Upper lobe of left lung (tissue), 4 donors: ENCODE results near the gene FETUB.

Source experiments
- CTCF ChIP-seq, 6 experiments: fragments of 450-650 bp in 4 of 6; fragments of 200-600 bp in 2 of 6; sonication (generic) in 2 of 6; IDR thresholded peaks; one replicate each; pipeline ENCODE4 v1.5.1; 2016 to 2019; ENCODE audit warnings: antibody characterized with exemption in 6 of 6
- EP300 ChIP-seq, 4 donors: sonication (generic); formaldehyde crosslinking; IDR thresholded peaks; one replicate each; pipeline ENCODE4 v1.5.1; 2017; ENCODE audit warnings: antibody characterized with exemption in 4 of 4, control low read depth in 2 of 4
- POLR2A ChIP-seq, 4 donors: fragments of 450-650 bp; IDR thresholded peaks; one replicate each; pipeline ENCODE4 v1.5.1; 2016 to 2017; ENCODE audit warnings: antibody characterized with exemption in 4 of 4, mild to moderate bottlenecking in 2 of 4
- POLR2AphosphoS5 ChIP-seq, 2 donors: sonication (generic); formaldehyde crosslinking; IDR thresholded peaks; one replicate each; pipeline ENCODE4 v1.5.1; 2017; ENCODE audit warnings: antibody characterized with exemption in 2 of 2

GRCh38 chr3:186600896-186601295 lies 39.3 kb upstream of the FETUB start:
- no peak for TF ChIP-seq CTCF (IDR thresholded peaks at IDR 0.05)
- no peak for TF ChIP-seq POLR2A (IDR thresholded peaks at IDR 0.05)
- TF ChIP-seq EP300 (IDR thresholded peaks at IDR 0.05) = no peak
- no peak for TF ChIP-seq POLR2AphosphoS5 (IDR thresholded peaks at IDR 0.05)
